GM23248 (cell line): ENCODE measurements around the gene KIFAP3.

Experiments used
- EZH2 ChIP-seq: fragments of 200-600 bp; sonication (generic); IDR thresholded peaks from 2 replicates; pipeline ENCODE4 v1.6.1; 2018; ENCODE audit warnings: antibody characterized with exemption, mild to moderate bottlenecking; ENCODE audit not compliant: insufficient read depth, poor library complexity, severe bottlenecking
- EZH2phosphoT487 ChIP-seq: fragments of 200-600 bp; sonication (generic); IDR thresholded peaks from 2 replicates; pipeline ENCODE4 v1.6.1; 2018; ENCODE audit warnings: antibody characterized with exemption, moderate library complexity, mild to moderate bottlenecking, low read depth; ENCODE audit not compliant: insufficient read depth

DNA sequence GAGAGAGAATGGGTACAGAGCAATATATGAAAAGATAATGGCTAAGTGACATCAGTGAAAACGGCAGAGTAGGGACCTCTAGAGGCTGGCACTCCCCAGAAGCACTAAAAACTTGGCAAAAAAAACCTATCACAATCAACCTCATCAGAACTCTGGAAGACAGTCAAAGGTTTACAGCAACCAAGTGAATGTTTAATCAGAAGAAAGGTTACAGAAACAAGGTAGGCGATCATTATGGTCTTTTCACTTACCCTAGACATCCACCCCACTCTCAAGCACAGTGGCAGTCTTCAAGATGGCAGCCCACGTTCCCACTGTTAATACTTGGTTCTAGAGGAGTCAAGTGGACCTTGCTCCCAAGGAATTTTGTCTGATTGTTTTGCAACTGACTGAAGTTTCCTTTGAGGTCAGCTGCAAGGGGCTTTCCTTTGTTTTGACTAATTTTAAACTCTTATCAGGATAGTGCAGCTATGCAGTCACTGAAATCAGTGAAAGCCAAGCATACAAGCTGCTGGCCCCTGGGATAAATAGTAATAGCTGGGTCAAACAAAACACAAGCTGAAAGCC, 7.2 kb downstream of the KIFAP3 start:
- TF ChIP-seq EZH2: no peak
- TF ChIP-seq EZH2phosphoT487: no peak
